Endothelial cell of umbilical vein (primary cell): Measurements from ENCODE around the gene MRPL50. TPM values are rescaled to one million over a fixed set of nuclear protein-coding genes. Genes with fewer than 3 reads are reported as not detected.

Experiments
- BruUV-seq: library from RNA; stranded (reverse); fragments of 400-500 nt; replicated peaks from 2 replicates; lab custom pipeline; 2021; lab: Mats Ljungman, UMichigan
- CTCF ChIA-PET: fragments of 300-600, 350-600 bp; sonication (Branson Sonifier 250); formaldehyde crosslinking; loops from one replicate; lab custom pipeline; 2021; ENCODE audit warnings: antibody characterized with exemption, inconsistent platforms; lab: Charles Lee
- POLR2A ChIA-PET: fragments of 300-600, 350-600 bp; sonication (Branson Sonifier 250); formaldehyde crosslinking; loops from one replicate; lab custom pipeline; 2021; ENCODE audit warnings: antibody characterized with exemption, inconsistent platforms; lab: Charles Lee
- DNase-seq: peaks from one replicate; pipeline ENCODE4 v3.0.0-alpha.2; 2011; ENCODE audit warnings: low read depth, low spot score
- FAIRE-seq: peaks from 2 replicates; lab custom pipeline; 2011; peaks lifted over from hg19 to GRCh38; lab: Jason Lieb, UNC
- H2AFZ ChIP-seq: 2 replicates; pipeline ENCODE4 v1.6.0; 2012; ENCODE audit warnings: low read depth, low read length, control low read depth, inconsistent platforms
- H3K27ac ChIP-seq: 2 replicates; pipeline ENCODE4 v1.5.1; 2011; ENCODE audit warnings: low read depth, mild to moderate bottlenecking, control low read depth, low read length, moderate library complexity; ENCODE audit not compliant: insufficient read depth
- H3K27me3 ChIP-seq, 2 experiments: 2 replicates each; pipeline versions ENCODE4 v1.6.0 to v1.6.1; 2011; ENCODE audit warnings: low read length in 2 of 2, mixed read lengths in 1 of 2; ENCODE audit not compliant: control insufficient read depth in 2 of 2, insufficient read depth in 2 of 2
- H3K36me3 ChIP-seq, 2 experiments: 2 replicates in 1 of 2; 3 replicates in 1 of 2; pipeline ENCODE4 v1.5.1; 2011; ENCODE audit warnings: low read length in 2 of 2, mild to moderate bottlenecking in 1 of 2, moderate library complexity in 1 of 2; ENCODE audit not compliant: control insufficient read depth in 2 of 2, insufficient read depth in 2 of 2; ENCODE audit errors: extremely low read depth in 1 of 2
- H3K4me1 ChIP-seq: 3 replicates; pipeline ENCODE4 v1.5.1; 2011; ENCODE audit warnings: mild to moderate bottlenecking, low read length; ENCODE audit not compliant: control insufficient read depth, insufficient read depth; ENCODE audit errors: extremely low read depth
- H3K4me2 ChIP-seq: 2 replicates; pipeline ENCODE4 v1.6.1; 2011; ENCODE audit warnings: low read length, control low read depth, mixed read lengths; ENCODE audit not compliant: insufficient read depth
- H3K4me3 ChIP-seq, 3 experiments: fragments of 200-600 bp in 1 of 3; sonication (generic), shearing (Covaris generic) in 1 of 3; replicated peaks in 1 of 3; 2 replicates each; pipeline ENCODE4 v1.5.1; 2011 to 2016; ENCODE audit warnings: control low read depth in 3 of 3, low read length in 3 of 3, mild to moderate bottlenecking in 2 of 3, inconsistent platforms in 1 of 3, low read depth in 1 of 3, moderate library complexity in 1 of 3; ENCODE audit not compliant: insufficient read depth in 1 of 3
- H3K79me2 ChIP-seq: 2 replicates; pipeline ENCODE4 v1.6.0; 2012; ENCODE audit warnings: low read length, inconsistent platforms; ENCODE audit not compliant: control insufficient read depth, insufficient read depth
- H3K9ac ChIP-seq: replicated peaks from 2 replicates; pipeline ENCODE3; 2011; ENCODE audit warnings: low read length, control low read depth; ENCODE audit not compliant: insufficient read depth; ENCODE audit errors: extremely low read depth
- H3K9me1 ChIP-seq: replicated peaks from 3 replicates; pipeline ENCODE4 v1.6.0; 2011; ENCODE audit warnings: mild to moderate bottlenecking, low read length; ENCODE audit not compliant: control insufficient read depth, insufficient read depth; ENCODE audit errors: extremely low read depth
- H3K9me3 ChIP-seq: replicated peaks from 2 replicates; pipeline ENCODE4 v1.5.1; 2012; ENCODE audit warnings: low read length, inconsistent platforms; ENCODE audit not compliant: control insufficient read depth, insufficient read depth
- H4K20me1 ChIP-seq: replicated peaks from 2 replicates; pipeline ENCODE3; 2011; ENCODE audit warnings: mild to moderate bottlenecking, low read length; ENCODE audit not compliant: control insufficient read depth, insufficient read depth; ENCODE audit errors: extremely low read depth
- CTCF ChIP-seq, 2 donors: IDR thresholded peaks; 1 replicate in 1 of 2; 2 replicates in 1 of 2; pipeline ENCODE4 v1.5.1; 2011; ENCODE audit warnings: low read length in 2 of 2, mild to moderate bottlenecking in 2 of 2, moderate library complexity in 2 of 2, control low read depth in 1 of 2, inconsistent platforms in 1 of 2, low read depth in 1 of 2; ENCODE audit not compliant: insufficient read depth in 1 of 2; ENCODE audit errors: extremely low read depth in 1 of 2
- EZH2 ChIP-seq: IDR thresholded peaks from 2 replicates; pipeline ENCODE4 v1.6.1; 2012; ENCODE audit warnings: borderline replicate concordance, low read depth, mild to moderate bottlenecking, moderate library complexity, low read length, inconsistent platforms; ENCODE audit not compliant: severe bottlenecking
- FOS ChIP-seq: IDR thresholded peaks from 2 replicates; pipeline ENCODE4 v1.6.1; 2011; ENCODE audit warnings: mild to moderate bottlenecking, low read length, moderate library complexity, borderline replicate concordance; ENCODE audit not compliant: insufficient read depth
- GATA2 ChIP-seq: IDR thresholded peaks from 2 replicates; pipeline ENCODE4 v1.7.0; 2011; ENCODE audit warnings: low read depth, mild to moderate bottlenecking, moderate library complexity, mixed read lengths, low read length; ENCODE audit not compliant: insufficient read length, insufficient read depth
- JUN ChIP-seq: IDR thresholded peaks from 2 replicates; pipeline ENCODE4 v1.6.1; 2011; ENCODE audit warnings: borderline replicate concordance, low read depth; ENCODE audit not compliant: insufficient read length, insufficient read depth
- MAX ChIP-seq: IDR thresholded peaks from 2 replicates; pipeline ENCODE4 v1.6.1; 2011; ENCODE audit not compliant: insufficient read depth, insufficient read length
- MYC ChIP-seq: IDR thresholded peaks from one replicate; pipeline ENCODE4 v1.6.1; 2011; ENCODE audit warnings: mild to moderate bottlenecking, low read depth, low read length
- POLR2A ChIP-seq: IDR thresholded peaks from 2 replicates; pipeline ENCODE4 v1.6.1; 2012; ENCODE audit warnings: low read depth, mild to moderate bottlenecking, control low read depth, low read length
- POLR2AphosphoS5 ChIP-seq: IDR thresholded peaks from 2 replicates; pipeline ENCODE4 v1.6.1; 2012; ENCODE audit warnings: low read depth, mild to moderate bottlenecking, control low read depth, low read length, moderate library complexity; ENCODE audit not compliant: insufficient read depth
- dilution Hi-C: fragments of 300-500 bp; cut with MboI; formaldehyde crosslinking; loops from one replicate; pipeline ENCODE4 v1.15.0; 2019; ENCODE audit warnings: low sequenced_read_pairs; ENCODE audit not compliant: extremely low pct_ligation_motif_present
- intact Hi-C: fragments of 100-400 bp; cut with micrococcal nuclease; formaldehyde crosslinking; loops from one replicate; pipeline ENCODE4 v1.10.0; 2022
- polyA plus RNA-seq, 4 experiments: library from polyadenylated mRNA; depleted of rRNA in 3 of 4; stranded (reverse) in 3 of 4; unstranded in 1 of 4; fragments of >200 nt; gene quantifications; 2 replicates each; pipeline versions ENCODE4 v1.2.1 to v1.2.3, GENCODE V29; 2011 to 2012; ENCODE audit warnings: missing spikeins in 1 of 4
- total RNA-seq: library from RNA; stranded (reverse); gene quantifications from 2 replicates; pipeline ENCODE4 v1.2.3, GENCODE V29; 2021

Gene MRPL50
- total and polyA plus RNA-seq, 2 donors (not counting 3 experiments of a cell fraction or from before 2014, with no cell fraction given) = 5.7 to 9.7 TPM

- Histone ChIP-seq H4K20me1 (no peaks in the 10 kb centered on the region), H3K79me2 (no peaks in the 10 kb centered on the region), H2AFZ (no peak overlapping the region), H3K27me3 (no peaks in the 10 kb centered on the region), H3K9me1 (no peaks in the 10 kb centered on the region), H3K36me3 (no peaks in the 10 kb centered on the region), H3K4me3 (no peak overlapping the region), H3K9me3 (no peaks in the 10 kb centered on the region), H3K9ac (no peak overlapping the region), H3K4me1 (no peaks in the 10 kb centered on the region), H3K4me2 (no peak overlapping the region), H3K27ac (no peak overlapping the region)
- TF ChIP-seq POLR2AphosphoS5 (no peak), POLR2A (no peak), CTCF (IDR thresholded peaks at IDR 0.05; ENCODE audit: extremely low read depth in 1 of 2, insufficient read depth in 1 of 2, low read depth in 1 of 2, low read length in 2 of 2) (no peak), MYC (no peak), FOS (no peak), JUN (no peak), GATA2 (no peak)
- POLR2A ChIA-PET = no interaction called here
- FAIRE-seq (no peak), DNase-seq (no peak)
- dilution Hi-C loops (no loop called here), intact Hi-C loops (no loop called here)
- BruUV-seq = no TSS peak
- CTCF ChIA-PET = no interaction called here
Observed at GRCh38 chr9:101360647-101361046, 37.8 kb downstream of the MRPL50 start.

- no peak overlapping the region for H2AFZ ChIP-seq
- no peak overlapping the region for H3K9ac ChIP-seq
- no TSS peak for BruUV-seq
- H3K4me2 ChIP-seq = no peak overlapping the region
- no peaks in the 10 kb centered on the region for H3K4me1 ChIP-seq
- dilution Hi-C loops = no loop called here
- no peaks in the 10 kb centered on the region for H3K36me3 ChIP-seq
- H3K9me3 ChIP-seq = no peaks in the 10 kb centered on the region
- ChIA-PET POLR2A (no interaction called here), CTCF (no interaction called here)
- no peaks in the 10 kb centered on the region for H3K27me3 ChIP-seq
- FAIRE-seq (no peak), DNase-seq (no peak)
- intact Hi-C loops = no loop called here
- no peak overlapping the region for H3K4me3 ChIP-seq
- H3K9me1 ChIP-seq = no peaks in the 10 kb centered on the region
- no peaks in the 10 kb centered on the region for H4K20me1 ChIP-seq
- TF ChIP-seq MYC = no peak
- no peak for TF ChIP-seq GATA2
- TF ChIP-seq MAX = no peak
- TF ChIP-seq JUN = no peak
- TF ChIP-seq POLR2AphosphoS5 = no peak
- no peak for TF ChIP-seq POLR2A
- TF ChIP-seq EZH2 = no peak
- no peak for TF ChIP-seq CTCF (IDR thresholded peaks at IDR 0.05; ENCODE audit: extremely low read depth in 1 of 2, insufficient read depth in 1 of 2, low read depth in 1 of 2, low read length in 2 of 2)
- TF ChIP-seq FOS = no peak
- no peaks in the 10 kb centered on the region for H3K79me2 ChIP-seq
- H3K27ac ChIP-seq = no peak overlapping the region
Observed at GRCh38 chr9:101359679-101360078, 38.7 kb downstream of the MRPL50 start.
